Type B pancreatic cell (in vitro differentiated cells): ENCODE data around the gene SFXN5. TPM values are rescaled to one million over a fixed set of nuclear protein-coding genes. Genes with fewer than 3 reads are reported as not detected.

Experiments used
- DNase-seq: peaks from one replicate; pipeline ENCODE4 v3.0.0; 2021; ENCODE audit warnings: mixed read lengths; ENCODE audit not compliant: unreplicated experiment; ENCODE audit errors: extremely low spot score
- H3K27ac Mint-ChIP-seq: 2 replicates; pipeline ENCODE4 v1.8.0; 2021; ENCODE audit warnings: mild to moderate bottlenecking, mixed read lengths
- H3K27me3 Mint-ChIP-seq: 2 replicates; pipeline ENCODE4 v1.8.0; 2021; ENCODE audit warnings: mixed read lengths
- H3K36me3 Mint-ChIP-seq: 2 replicates; pipeline ENCODE4 v1.8.0; 2021; ENCODE audit warnings: mixed read lengths
- H3K4me1 Mint-ChIP-seq: one replicate; pipeline ENCODE4 v1.8.0; 2021; ENCODE audit warnings: mixed read lengths; ENCODE audit not compliant: unreplicated experiment
- H3K4me3 Mint-ChIP-seq: 2 replicates; pipeline ENCODE4 v1.8.0; 2021; ENCODE audit warnings: mild to moderate bottlenecking, mixed read lengths
- H3K9me3 Mint-ChIP-seq: 2 replicates; pipeline ENCODE4 v1.8.0; 2021; ENCODE audit warnings: mixed read lengths
- CTCF ChIP-seq: fragments of 200-600 bp; sonication (generic); conservative IDR thresholded peaks from 2 replicates; pipeline ENCODE4 v1.5.0; 2021; ENCODE audit warnings: antibody characterized with exemption, mild to moderate bottlenecking
- total RNA-seq: library from RNA; stranded (reverse); gene quantifications from 2 replicates; pipeline ENCODE4 v1.2.1, GENCODE V29; 2021; ENCODE audit warnings: low replicate concordance

Gene SFXN5
- total RNA-seq, 1 donor from 2014 or later = 27.3 TPM

GRCh38 chr2:72965016-72965415 is 106.5 kb downstream of the SFXN5 start:
- H3K36me3 Mint-ChIP-seq = no peaks in the 10 kb centered on the region
- peaks cover 5% of the 10 kb centered on the region for H3K4me1 Mint-ChIP-seq
- H3K9me3 Mint-ChIP-seq = no peaks in the 10 kb centered on the region
- DNase-seq = no peak
- no peak overlapping the region for H3K4me3 Mint-ChIP-seq
- no peaks in the 10 kb centered on the region for H3K27me3 Mint-ChIP-seq
- no peak for TF ChIP-seq CTCF
- H3K27ac Mint-ChIP-seq = no peak overlapping the region

- Mint-ChIP-seq H3K4me3 (no peak overlapping the region), H3K36me3 (no peaks in the 10 kb centered on the region), H3K4me1 (peaks cover 5% of the 10 kb centered on the region), H3K27me3 (no peaks in the 10 kb centered on the region), H3K9me3 (no peaks in the 10 kb centered on the region), H3K27ac (no peak overlapping the region)
- no peak for TF ChIP-seq CTCF
- DNase-seq = no peak
These were observed 107.4 kb downstream of the SFXN5 start for GRCh38 chr2:72964146-72964525.

GRCh38 chr2:72963423-72964145 is 107.9 kb downstream of the SFXN5 start:
- Mint-ChIP-seq H3K4me3 (no peak overlapping the region), H3K4me1 (peaks cover 5% of the 10 kb centered on the region), H3K9me3 (no peaks in the 10 kb centered on the region), H3K27me3 (no peaks in the 10 kb centered on the region), H3K36me3 (no peaks in the 10 kb centered on the region), H3K27ac (no peak overlapping the region)
- DNase-seq = no peak
- no peak for TF ChIP-seq CTCF

GRCh38 chr2:72962911-72963310 is 108.6 kb downstream of the SFXN5 start:
- H3K36me3 Mint-ChIP-seq = no peaks in the 10 kb centered on the region
- H3K9me3 Mint-ChIP-seq = no peaks in the 10 kb centered on the region
- no peak for DNase-seq
- H3K27ac Mint-ChIP-seq = no peak overlapping the region
- H3K4me3 Mint-ChIP-seq = no peak overlapping the region
- peaks cover 5% of the 10 kb centered on the region for H3K4me1 Mint-ChIP-seq
- TF ChIP-seq CTCF = no peak
- no peaks in the 10 kb centered on the region for H3K27me3 Mint-ChIP-seq

- H3K27me3 Mint-ChIP-seq = peaks cover 2% of the 10 kb centered on the region
- no peak for DNase-seq
- peaks cover 5% of the 10 kb centered on the region for H3K4me1 Mint-ChIP-seq
- no peak for TF ChIP-seq CTCF
- no peaks in the 10 kb centered on the region for H3K9me3 Mint-ChIP-seq
- peaks cover 2% of the 10 kb centered on the region for H3K36me3 Mint-ChIP-seq
- no peak overlapping the region for H3K4me3 Mint-ChIP-seq
- no peak overlapping the region for H3K27ac Mint-ChIP-seq
These were observed 109.6 kb downstream of the SFXN5 start for GRCh38 chr2:72961853-72962468.
